Activated T-helper 1 cell treated with anti-CD3 and anti-CD28 coated beads, Interleukin-2, amount 50 U/mL, for 16 hours (primary cell): Measurements from ENCODE around the gene WDR46.

ENCODE experiments used
- DNase-seq, 2 donors: peaks; one replicate each; pipeline ENCODE4 v3.0.0-alpha.2; 2020; ENCODE audit warnings: low read depth in 1 of 2, low spot score in 1 of 2

WDR46 gene

GRCh38 chr6:33314515-33314942 lies 25.5 kb upstream of the WDR46 start:
- peak in 1 of 2 donors; percentile 60 for DNase-seq

GRCh38 chr6:33313709-33314514 lies 24.9 kb upstream of the WDR46 start, which contains the start of gene TAPBP:
TSS of gene TAPBP (minus strand) at chr6:33314078. CDS start at chr6:33314041, 37 bp downstream.
- peak; percentile 52 to 79 for DNase-seq

- no peak for DNase-seq
These were observed 24.2 kb upstream of the WDR46 start for GRCh38 chr6:33313105-33313708.

- DNase-seq: peak; percentile 56 to 72
These were observed 23.5 kb upstream of the WDR46 start for GRCh38 chr6:33312361-33313104.

GRCh38 chr6:33306356-33306755 lies 17.3 kb upstream of the WDR46 start:
- no peak for DNase-seq

GRCh38 chr6:33305052-33305451 lies 16.0 kb upstream of the WDR46 start:
- no peak for DNase-seq

- DNase-seq: no peak
These were observed 15.2 kb upstream of the WDR46 start for GRCh38 chr6:33304216-33304615.

GRCh38 chr6:33301877-33302276 lies 12.8 kb upstream of the WDR46 start:
- no peak for DNase-seq

- DNase-seq: peak; percentile 88
These were observed 10.4 kb upstream of the WDR46 start for GRCh38 chr6:33299237-33299944.

- peak in 1 of 2 donors; percentile 50 for DNase-seq
These were observed 9.8 kb upstream of the WDR46 start, which contains the start of gene RGL2 for GRCh38 chr6:33298773-33299236. TSS of gene RGL2 (minus strand) at chr6:33298942. CDS start at chr6:33298610, 332 bp downstream.

GRCh38 chr6:33297956-33298772 lies 9.1 kb upstream of the WDR46 start:
- DNase-seq: no peak

GRCh38 chr6:33297406-33297955 lies 8.4 kb upstream of the WDR46 start:
- DNase-seq: no peak

GRCh38 chr6:33296797-33297405 lies 7.9 kb upstream of the WDR46 start:
- no peak for DNase-seq

- DNase-seq: no peak
These were observed 6.8 kb upstream of the WDR46 start for GRCh38 chr6:33295621-33296369.

GRCh38 chr6:33294086-33294823 lies 5.2 kb upstream of the WDR46 start:
- no peak for DNase-seq

GRCh38 chr6:33292996-33293682 lies 4.1 kb upstream of the WDR46 start:
- DNase-seq: no peak

GRCh38 chr6:33290459-33290858 lies 1.4 kb upstream of the WDR46 start:
- no peak for DNase-seq
